Activated B cell treated with CpG ODN at 0.5 μM for 24 hours (primary cell): ENCODE results near the gene TLK1. TPM values are rescaled to one million over a fixed set of nuclear protein-coding genes. Genes with fewer than 3 reads are reported as not detected.

Experiments used
- ATAC-seq: fragments of 200-7000 bp; cut with Tn5 transposase; one replicate; pipeline ENCODE4 v1.10.0; 2021; ENCODE audit warnings: low read depth, mild to moderate bottlenecking, moderate library complexity
- CTCF ChIA-PET: fragments of 350-600 bp; sonication (Branson Sonifier 250); formaldehyde crosslinking; loops from one replicate; lab custom pipeline; 2021; ENCODE audit warnings: antibody characterized with exemption; lab: Charles Lee
- POLR2A ChIA-PET: fragments of 350-600 bp; sonication (Branson Sonifier 250); formaldehyde crosslinking; loops from one replicate; lab custom pipeline; 2021; ENCODE audit warnings: antibody characterized with exemption; lab: Charles Lee
- DNase-seq: peaks from one replicate; pipeline ENCODE4 v3.0.0; 2022
- H3K27ac Mint-ChIP-seq: one replicate; pipeline ENCODE4 v1.8.0; 2020; ENCODE audit warnings: mixed read lengths
- H3K27me3 Mint-ChIP-seq: one replicate; pipeline ENCODE4 v1.8.0; 2021; ENCODE audit warnings: mixed read lengths
- H3K36me3 Mint-ChIP-seq: one replicate; pipeline ENCODE4 v1.8.0; 2021; ENCODE audit warnings: low read depth, mixed read lengths
- H3K4me1 Mint-ChIP-seq: one replicate; pipeline ENCODE4 v1.8.0; 2021; ENCODE audit warnings: mixed read lengths
- H3K4me3 Mint-ChIP-seq: one replicate; pipeline ENCODE4 v1.8.0; 2020; ENCODE audit warnings: mild to moderate bottlenecking, mixed read lengths
- H3K9me3 Mint-ChIP-seq: one replicate; pipeline ENCODE4 v1.8.0; 2020; ENCODE audit warnings: mixed read lengths
- intact Hi-C: fragments of 100-400 bp; cut with micrococcal nuclease; formaldehyde crosslinking; loops from one replicate; pipeline ENCODE4 v1.15.1; 2024
- total RNA-seq: library from RNA; stranded (reverse); gene quantifications from 2 replicates; pipeline ENCODE4 v1.2.3, GENCODE V29; 2022
- TF ChIP-seq, protein P1 (sequence below): fragments of 200-600 bp; IDR thresholded peaks from one replicate; pipeline ENCODE4 v1.8.0; 2022; ENCODE audit warnings: antibody characterized with exemption, mild to moderate bottlenecking

The TLK1 gene
- total RNA-seq: 123 and 125 TPM in 2 replicates

DNA sequence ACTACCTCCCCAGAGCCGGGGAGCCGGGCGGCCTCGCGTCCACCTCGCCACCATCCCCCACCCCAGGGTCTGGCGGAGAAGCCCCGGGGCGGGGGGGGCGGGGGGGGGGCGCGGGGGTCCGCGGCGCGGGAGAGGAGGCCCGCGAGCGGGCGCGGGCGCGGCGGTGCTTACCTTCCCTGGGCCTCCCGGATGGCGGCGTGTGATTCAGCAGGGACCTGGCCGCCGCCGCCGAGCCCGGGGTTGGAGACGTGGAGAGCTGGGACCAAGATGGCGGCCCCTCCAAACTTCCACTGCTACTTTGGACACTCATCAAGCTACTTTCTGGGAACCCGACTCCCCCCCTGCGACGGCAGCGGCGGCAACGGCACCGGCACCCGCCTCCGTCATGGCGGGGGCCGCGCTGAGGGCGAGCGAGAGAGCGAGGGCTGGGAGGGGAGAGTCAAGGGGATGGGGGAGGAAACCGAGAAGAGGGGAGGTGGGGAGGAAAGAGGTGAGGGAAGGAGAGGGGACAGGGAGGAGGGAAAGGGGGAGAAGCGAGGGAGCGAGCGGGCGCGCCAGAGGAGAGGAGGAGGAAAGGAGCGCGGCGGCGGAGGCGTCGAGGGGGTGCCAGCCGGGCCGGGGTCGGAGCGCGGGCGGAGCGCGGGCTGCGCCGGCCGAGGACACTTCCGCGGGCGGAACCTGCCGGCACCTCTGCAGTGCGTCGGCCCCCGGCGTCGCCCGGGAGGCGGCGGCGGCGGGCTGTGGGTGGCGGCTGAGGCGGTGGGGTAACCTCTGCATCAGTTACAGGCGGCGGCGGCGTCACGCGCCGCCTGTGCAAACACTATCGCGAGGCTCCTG lies at the start of gene TLK1:
Gene TLK1 (minus strand): TSS at position 775 of the 837 bp plus-strand sequence. CDS start 465 bp downstream, at position 310.
- ChIA-PET CTCF (interaction anchor here (0.7 to 8.9 kb wide), 2 partner anchors 120 to 257 kb away, joined by 4 to 51 read pairs; no protein-coding TSS in a partner anchor), POLR2A (interaction anchor here (0.5 to 3.8 kb wide), 20 partner anchors 73 to 839 kb away, joined by 3 to 40 read pairs (median 6); partner anchors contain the start of genes DCAF17, GORASP2 and METTL8)

DNA sequence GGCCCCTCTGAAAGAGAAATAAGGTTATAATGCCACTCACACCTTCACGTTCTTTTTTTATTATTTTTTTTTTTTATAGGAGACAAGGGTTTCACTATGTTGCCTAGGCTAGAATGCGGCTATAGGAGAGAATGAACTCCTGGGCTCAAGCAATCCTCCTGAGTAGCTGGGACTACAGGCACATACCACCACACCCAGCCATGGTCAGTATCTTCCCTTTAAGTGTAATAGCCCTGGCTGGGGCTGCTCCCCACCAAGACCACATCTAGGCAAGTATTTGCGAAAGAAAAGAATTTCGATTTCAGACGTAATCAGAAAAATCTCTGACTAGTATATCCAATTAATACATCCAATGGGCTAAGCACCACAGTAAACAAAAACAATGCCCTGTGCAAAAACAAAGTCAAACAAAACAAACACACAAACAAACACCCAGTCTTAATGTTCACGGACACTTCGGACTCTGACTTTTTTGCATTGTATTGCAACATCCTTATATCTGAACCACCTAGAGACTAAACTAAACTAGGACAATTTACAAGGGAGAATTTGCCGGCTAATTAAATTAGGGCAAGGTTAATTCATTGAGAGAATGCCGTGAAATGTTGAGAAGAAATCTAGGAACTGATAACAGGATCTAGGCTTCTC lies 49.6 kb upstream of the TLK1 start:
- H3K4me3 Mint-ChIP-seq: no peak overlapping the region
- no peaks in the 10 kb centered on the region for H3K27me3 Mint-ChIP-seq
- CTCF ChIA-PET: interaction anchor here (1.4 kb wide), 1 partner anchor 206 kb away, joined by 3 read pairs; no protein-coding TSS in a partner anchor
- intact Hi-C loops: loop anchor here (2.0 to 5.0 kb wide), 2 partner anchors 37 to 50 kb away; partner anchors contain the start of gene TLK1
- no peaks in the 10 kb centered on the region for H3K36me3 Mint-ChIP-seq
- peaks cover 16% of the 10 kb centered on the region for H3K4me1 Mint-ChIP-seq
- no peak for DNase-seq
- H3K9me3 Mint-ChIP-seq: no peaks in the 10 kb centered on the region
- peak overlapping the region; percentile 81 for H3K27ac Mint-ChIP-seq
- ATAC-seq: no peak
- TF ChIP-seq, protein P1, sequence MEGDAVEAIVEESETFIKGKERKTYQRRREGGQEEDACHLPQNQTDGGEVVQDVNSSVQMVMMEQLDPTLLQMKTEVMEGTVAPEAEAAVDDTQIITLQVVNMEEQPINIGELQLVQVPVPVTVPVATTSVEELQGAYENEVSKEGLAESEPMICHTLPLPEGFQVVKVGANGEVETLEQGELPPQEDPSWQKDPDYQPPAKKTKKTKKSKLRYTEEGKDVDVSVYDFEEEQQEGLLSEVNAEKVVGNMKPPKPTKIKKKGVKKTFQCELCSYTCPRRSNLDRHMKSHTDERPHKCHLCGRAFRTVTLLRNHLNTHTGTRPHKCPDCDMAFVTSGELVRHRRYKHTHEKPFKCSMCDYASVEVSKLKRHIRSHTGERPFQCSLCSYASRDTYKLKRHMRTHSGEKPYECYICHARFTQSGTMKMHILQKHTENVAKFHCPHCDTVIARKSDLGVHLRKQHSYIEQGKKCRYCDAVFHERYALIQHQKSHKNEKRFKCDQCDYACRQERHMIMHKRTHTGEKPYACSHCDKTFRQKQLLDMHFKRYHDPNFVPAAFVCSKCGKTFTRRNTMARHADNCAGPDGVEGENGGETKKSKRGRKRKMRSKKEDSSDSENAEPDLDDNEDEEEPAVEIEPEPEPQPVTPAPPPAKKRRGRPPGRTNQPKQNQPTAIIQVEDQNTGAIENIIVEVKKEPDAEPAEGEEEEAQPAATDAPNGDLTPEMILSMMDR: no peak
- POLR2A ChIA-PET: no interaction called here

More for the DNA sequence above, at the start of gene TLK1:
- TF ChIP-seq, protein P1: no peak
- H3K4me3 Mint-ChIP-seq: peak within 1 kb of the TSS; percentile 92
- intact Hi-C loops: loop anchor here (1.0 to 10.0 kb wide), 8 partner anchors 50 to 1397 kb away; partner anchors contain the start of genes DCAF17, DYNC1I2, GORASP2 and PDK1
- H3K4me1 Mint-ChIP-seq: peaks cover 60% of the 10 kb centered on the region
- no peaks in the 10 kb centered on the region for H3K9me3 Mint-ChIP-seq
- DNase-seq (peak; percentile 74), ATAC-seq (peak; percentile 73)
- peak within 1 kb of the TSS; percentile 98 for H3K27ac Mint-ChIP-seq
- H3K27me3 Mint-ChIP-seq: no peaks in the 10 kb centered on the region
- peaks cover 10% of the 10 kb centered on the region for H3K36me3 Mint-ChIP-seq

DNA sequence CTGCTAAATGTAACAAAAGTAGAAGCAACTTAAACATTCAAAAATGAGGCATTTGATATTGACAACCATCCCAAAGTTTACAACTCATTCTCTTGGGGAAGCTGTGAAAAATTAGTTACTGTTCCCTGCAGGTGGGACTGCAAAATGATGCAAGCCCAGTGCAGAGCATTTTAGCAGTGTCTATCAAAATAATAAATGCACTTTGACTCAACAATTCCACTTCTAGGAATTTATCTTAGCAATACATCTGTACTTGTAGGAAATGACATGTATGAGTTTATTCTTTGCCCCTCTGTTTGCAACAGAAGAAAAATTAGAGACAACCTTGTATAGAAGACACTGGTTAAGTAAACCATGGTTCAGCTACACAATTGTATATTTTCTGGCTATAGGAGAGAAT lies 48.0 kb upstream of the TLK1 start:
- CTCF ChIA-PET: no interaction called here

DNA sequence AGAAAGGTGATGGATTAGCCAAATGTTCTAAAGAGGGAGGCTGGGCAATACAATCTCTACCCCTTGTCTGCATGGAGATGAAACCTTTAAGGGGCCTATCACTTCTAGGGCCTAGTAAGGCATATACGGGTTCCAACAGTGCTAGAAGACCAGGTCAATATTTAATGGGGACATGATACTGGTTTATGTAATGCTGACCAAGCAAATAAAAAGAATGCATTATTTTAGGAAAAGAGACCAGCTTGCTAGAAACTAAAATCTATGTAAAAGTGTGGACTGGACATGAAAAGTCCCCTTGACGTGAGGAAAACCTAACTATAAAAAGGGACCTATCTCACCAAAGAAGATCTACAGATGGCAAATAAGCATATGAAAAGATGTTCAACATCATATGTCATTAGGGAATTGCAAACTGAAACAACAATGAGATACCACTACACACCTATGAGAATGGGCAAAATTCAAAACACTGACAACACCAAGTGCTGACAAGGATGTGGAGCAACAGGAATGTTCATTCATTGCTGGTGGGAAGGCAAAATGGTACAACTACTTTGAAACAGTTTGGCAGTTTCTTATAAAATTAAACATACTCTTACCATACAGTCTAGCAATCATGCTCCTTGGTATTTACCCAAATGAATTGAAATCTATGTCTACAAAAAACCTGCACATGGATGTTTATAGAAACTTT lies 45.9 kb upstream of the TLK1 start:
- H3K4me3 Mint-ChIP-seq: no peak overlapping the region
- peaks cover 14% of the 10 kb centered on the region for H3K4me1 Mint-ChIP-seq
- no peak overlapping the region for H3K27ac Mint-ChIP-seq
- intact Hi-C loops: no loop called here
- H3K36me3 Mint-ChIP-seq: no peaks in the 10 kb centered on the region
- TF ChIP-seq, protein P1: no peak
- ChIA-PET POLR2A (no interaction called here), CTCF (no interaction called here)
- ATAC-seq (no peak), DNase-seq (no peak)
- H3K27me3 Mint-ChIP-seq: no peaks in the 10 kb centered on the region
- H3K9me3 Mint-ChIP-seq: no peaks in the 10 kb centered on the region

More for the DNA sequence above, 48.0 kb upstream of the TLK1 start:
- Mint-ChIP-seq H3K27me3 (no peaks in the 10 kb centered on the region), H3K9me3 (no peaks in the 10 kb centered on the region), H3K27ac (no peak overlapping the region), H3K36me3 (no peaks in the 10 kb centered on the region), H3K4me1 (peaks cover 16% of the 10 kb centered on the region), H3K4me3 (no peak overlapping the region)
- POLR2A ChIA-PET: no interaction called here
- intact Hi-C loops: no loop called here
- TF ChIP-seq, protein P1: no peak
- DNase-seq: no peak
- ATAC-seq: no peak
